Endodermal cell (in vitro differentiated cells): ENCODE data around the gene NOC4L. TPM values are rescaled to one million over a fixed set of nuclear protein-coding genes. Genes with fewer than 3 reads are reported as not detected.

Experiments used
- DNase-seq: peaks from one replicate; pipeline ENCODE4 v3.0.0-alpha.2; 2017
- H3K27ac ChIP-seq: 2 replicates; pipeline ENCODE4 v1.5.1; 2013; ENCODE audit warnings: mild to moderate bottlenecking, low read depth, low read length, moderate library complexity
- H3K27me3 ChIP-seq: 2 replicates; pipeline ENCODE4 v1.6.1; 2013; ENCODE audit warnings: mild to moderate bottlenecking, low read length, moderate library complexity; ENCODE audit not compliant: insufficient read depth, control insufficient read depth, poor library complexity, severe bottlenecking
- H3K36me3 ChIP-seq: 2 replicates; pipeline ENCODE4 v1.7.0; 2013; ENCODE audit warnings: mild to moderate bottlenecking, low read length, moderate library complexity; ENCODE audit not compliant: control insufficient read depth, insufficient read depth
- H3K4me1 ChIP-seq: one replicate; pipeline ENCODE4 v1.7.0; 2013; ENCODE audit warnings: low read length; ENCODE audit not compliant: control insufficient read depth, insufficient read depth
- H3K4me3 ChIP-seq: 2 replicates; pipeline ENCODE4 v1.5.1; 2013; ENCODE audit warnings: mild to moderate bottlenecking, low read length, moderate library complexity
- H3K9ac ChIP-seq: 2 replicates; pipeline ENCODE4 v1.6.1; 2013; ENCODE audit warnings: mild to moderate bottlenecking, low read length, moderate library complexity; ENCODE audit not compliant: poor library complexity, severe bottlenecking; ENCODE audit errors: extremely low read depth
- H3K9me3 ChIP-seq: 2 replicates; pipeline ENCODE4 v1.6.1; 2013; ENCODE audit warnings: mild to moderate bottlenecking, low read length, moderate library complexity; ENCODE audit not compliant: control insufficient read depth
- H3K27ac Mint-ChIP-seq: 2 replicates; pipeline ENCODE4 v1.8.0; 2020; ENCODE audit warnings: mixed read lengths
- H3K27me3 Mint-ChIP-seq: 2 replicates; pipeline ENCODE4 v1.8.0; 2021; ENCODE audit warnings: mild to moderate bottlenecking, mixed read lengths; ENCODE audit not compliant: insufficient read depth
- H3K36me3 Mint-ChIP-seq: 2 replicates; pipeline ENCODE4 v1.8.0; 2020; ENCODE audit warnings: low read depth, mixed read lengths
- H3K4me1 Mint-ChIP-seq: 2 replicates; pipeline ENCODE4 v1.8.0; 2020; ENCODE audit warnings: mixed read lengths
- H3K4me3 Mint-ChIP-seq: 2 replicates; pipeline ENCODE4 v1.8.0; 2020; ENCODE audit warnings: mild to moderate bottlenecking, moderate library complexity, mixed read lengths
- H3K9me3 Mint-ChIP-seq: 2 replicates; pipeline ENCODE4 v1.8.0; 2020; ENCODE audit warnings: mild to moderate bottlenecking, mixed read lengths
- WGBS, 2 experiments: methylation state at CpG; one replicate each; pipeline versions ENCODE4 v1.1.5 to v1.1.7; 2013; ENCODE audit warnings: missing lambda C conversion rate in 2 of 2, mixed read lengths in 1 of 2; ENCODE audit not compliant: insufficient coverage in 1 of 2, insufficient read length in 1 of 2; 5-methylcytosine and 5-hydroxymethylcytosine counted together
- total RNA-seq, 2 donors: library from RNA; stranded (reverse); fragmentation: NEBNext Ultra II Directional in 1 of 2; extraction: Animal tissue kit (Norgen Biotek cat#: 25700) in 1 of 2; gene quantifications; 2 replicates in 1 of 2; 3 replicates in 1 of 2; pipeline ENCODE4 v1.2.1, GENCODE V29; 2021
- TF ChIP-seq, protein P1 (sequence below): fragments of 200-600 bp; sonication (generic); conservative IDR thresholded peaks from 2 replicates; pipeline ENCODE4 v1.5.0; 2021; ENCODE audit warnings: antibody characterized with exemption, mild to moderate bottlenecking

NOC4L gene
- total RNA-seq, 2 donors from 2014 or later, result 22.7 to 32.7 TPM

DNA sequence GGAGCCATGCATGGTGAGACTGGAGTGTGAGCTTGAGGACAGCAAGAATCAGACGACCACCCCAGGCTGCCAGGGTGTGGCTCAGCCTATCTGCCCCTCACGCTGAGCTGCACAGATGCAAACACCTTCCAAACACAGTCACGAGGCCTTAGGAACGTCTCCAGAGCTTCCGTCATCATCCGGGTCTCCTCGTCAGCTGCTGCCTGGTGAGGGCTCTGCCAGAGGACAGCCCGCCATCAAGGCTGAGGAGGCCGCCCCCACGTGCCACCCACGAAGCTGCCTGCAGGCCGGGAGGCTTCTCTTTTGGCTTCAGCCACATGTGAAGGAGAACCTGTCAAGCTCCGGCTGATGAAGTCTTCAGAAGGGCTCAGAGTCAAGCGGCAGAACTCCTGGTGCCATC, 13.6 kb upstream of the NOC4L start:
- Mint-ChIP-seq H3K27ac (no peak overlapping the region), H3K4me3 (no peak overlapping the region), H3K4me1 (no peaks in the 10 kb centered on the region), H3K9me3 (peaks cover 44% of the 10 kb centered on the region), H3K36me3 (peaks cover 54% of the 10 kb centered on the region), H3K27me3 (peaks cover 12% of the 10 kb centered on the region)
- TF ChIP-seq, protein P1, sequence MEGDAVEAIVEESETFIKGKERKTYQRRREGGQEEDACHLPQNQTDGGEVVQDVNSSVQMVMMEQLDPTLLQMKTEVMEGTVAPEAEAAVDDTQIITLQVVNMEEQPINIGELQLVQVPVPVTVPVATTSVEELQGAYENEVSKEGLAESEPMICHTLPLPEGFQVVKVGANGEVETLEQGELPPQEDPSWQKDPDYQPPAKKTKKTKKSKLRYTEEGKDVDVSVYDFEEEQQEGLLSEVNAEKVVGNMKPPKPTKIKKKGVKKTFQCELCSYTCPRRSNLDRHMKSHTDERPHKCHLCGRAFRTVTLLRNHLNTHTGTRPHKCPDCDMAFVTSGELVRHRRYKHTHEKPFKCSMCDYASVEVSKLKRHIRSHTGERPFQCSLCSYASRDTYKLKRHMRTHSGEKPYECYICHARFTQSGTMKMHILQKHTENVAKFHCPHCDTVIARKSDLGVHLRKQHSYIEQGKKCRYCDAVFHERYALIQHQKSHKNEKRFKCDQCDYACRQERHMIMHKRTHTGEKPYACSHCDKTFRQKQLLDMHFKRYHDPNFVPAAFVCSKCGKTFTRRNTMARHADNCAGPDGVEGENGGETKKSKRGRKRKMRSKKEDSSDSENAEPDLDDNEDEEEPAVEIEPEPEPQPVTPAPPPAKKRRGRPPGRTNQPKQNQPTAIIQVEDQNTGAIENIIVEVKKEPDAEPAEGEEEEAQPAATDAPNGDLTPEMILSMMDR, result no peak
- Histone ChIP-seq H3K27ac (no peak overlapping the region), H3K4me1 (no peaks in the 10 kb centered on the region), H3K4me3 (no peak overlapping the region), H3K36me3 (peaks cover 33% of the 10 kb centered on the region), H3K9me3 (peaks cover 33% of the 10 kb centered on the region), H3K9ac (no peak overlapping the region), H3K27me3 (no peaks in the 10 kb centered on the region)
- no peak for DNase-seq
- 94 to 99% methylated on average over 12 to 14 of the region's 14 CpGs for WGBS, 2 experiments

DNA sequence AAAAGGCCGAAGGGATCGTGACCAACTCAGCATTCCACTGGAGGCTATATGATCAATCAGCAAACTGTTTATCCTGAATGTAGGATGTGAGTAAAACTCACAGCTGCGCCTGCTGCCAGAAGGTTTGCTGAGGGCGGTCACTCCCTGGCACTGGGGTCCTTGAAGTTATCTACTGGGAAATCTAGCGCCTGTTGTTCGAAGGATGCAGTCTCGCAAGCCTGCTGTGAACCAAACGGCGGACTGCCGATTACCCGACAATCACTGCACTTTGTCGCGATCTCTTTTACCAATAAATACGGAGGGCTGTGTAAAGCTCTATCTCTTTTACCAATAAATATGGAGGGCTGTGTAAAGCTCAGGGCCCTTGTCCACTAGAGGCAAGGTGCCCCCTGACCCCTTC, 13.0 kb upstream of the NOC4L start:
- H3K9ac ChIP-seq, result no peak overlapping the region
- DNase-seq, result no peak
- peaks cover 44% of the 10 kb centered on the region for H3K9me3 Mint-ChIP-seq
- no peaks in the 10 kb centered on the region for H3K4me1 ChIP-seq
- H3K4me3 Mint-ChIP-seq, result no peak overlapping the region
- peaks cover 49% of the 10 kb centered on the region for H3K36me3 Mint-ChIP-seq
- H3K27ac Mint-ChIP-seq, result no peak overlapping the region
- no peaks in the 10 kb centered on the region for H3K27me3 ChIP-seq
- H3K4me1 Mint-ChIP-seq, result no peaks in the 10 kb centered on the region
- TF ChIP-seq, protein P1, result no peak
- peaks cover 31% of the 10 kb centered on the region for H3K9me3 ChIP-seq
- no peak overlapping the region for H3K27ac ChIP-seq
- no peak overlapping the region for H3K4me3 ChIP-seq
- peaks cover 28% of the 10 kb centered on the region for H3K36me3 ChIP-seq
- peaks cover 12% of the 10 kb centered on the region for H3K27me3 Mint-ChIP-seq
- 89 to 97% methylated on average over 13 to 14 of the region's 14 CpGs for whole genome bisulfite sequencing, 2 experiments

DNA sequence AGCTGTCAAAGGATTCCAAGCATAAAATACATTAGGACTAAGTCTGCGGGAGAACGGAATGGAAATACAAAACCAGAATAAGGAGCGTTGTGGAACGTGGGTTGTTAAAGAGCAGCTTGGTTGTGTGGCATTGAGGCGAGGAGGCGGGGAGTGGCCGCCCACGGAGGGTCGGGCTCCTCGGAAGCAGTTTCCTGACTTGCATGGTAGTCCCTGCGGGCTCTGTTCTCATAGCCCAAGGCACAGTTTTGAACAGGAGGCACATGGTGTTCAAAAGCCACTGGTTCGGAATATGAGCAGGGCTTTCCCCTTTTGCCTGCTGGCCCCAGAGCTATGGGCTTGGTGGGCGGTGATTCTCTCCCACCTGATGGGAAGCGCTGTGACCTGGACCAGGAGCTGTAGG, 12.3 kb upstream of the NOC4L start:
- WGBS, 2 experiments, result 88 to 91% methylated on average over 11 to 14 of the region's 14 CpGs
- no peaks in the 10 kb centered on the region for H3K27me3 ChIP-seq
- H3K9ac ChIP-seq, result no peak overlapping the region
- H3K4me3 ChIP-seq, result no peak overlapping the region
- Mint-ChIP-seq H3K4me3 (no peak overlapping the region), H3K27me3 (peaks cover 19% of the 10 kb centered on the region), H3K27ac (no peak overlapping the region), H3K36me3 (peaks cover 42% of the 10 kb centered on the region), H3K9me3 (peaks cover 44% of the 10 kb centered on the region), H3K4me1 (no peaks in the 10 kb centered on the region)
- H3K9me3 ChIP-seq, result peaks cover 26% of the 10 kb centered on the region
- no peaks in the 10 kb centered on the region for H3K4me1 ChIP-seq
- peaks cover 21% of the 10 kb centered on the region for H3K36me3 ChIP-seq
- TF ChIP-seq, protein P1, result no peak
- no peak for DNase-seq
- H3K27ac ChIP-seq, result no peak overlapping the region
